GM21526 (cell line): ENCODE data around the gene TMEM123.
A peak's percentile ranks its signal among the peaks of the same experiment; 100 is the strongest.
"Not testable (repeated sequence)": the region's sequence is repeated elsewhere in the genome, so short reads cannot be mapped to it uniquely, and the experiment has no call there.

Source experiments
- ATAC-seq: cut with Tn5 transposase; IDR thresholded peaks from one replicate; pipeline ENCODE4 v1.9.1; 2021; ENCODE audit warnings: moderate library complexity; ENCODE audit not compliant: unreplicated experiment, low FRiP score

TMEM123 gene

GRCh38 chr11:102451041-102451680 is 1.4 kb downstream of the TMEM123 start:
- no peak for ATAC-seq

- no peak for ATAC-seq
Observed at GRCh38 chr11:102449651-102450570, 2.7 kb downstream of the TMEM123 start.

- ATAC-seq, result no peak
Observed at GRCh38 chr11:102448869-102449224, 3.7 kb downstream of the TMEM123 start.

GRCh38 chr11:102447941-102448868 is 4.4 kb downstream of the TMEM123 start:
- ATAC-seq, result no peak

GRCh38 chr11:102447193-102447592 is 5.4 kb downstream of the TMEM123 start:
- no peak for ATAC-seq

- ATAC-seq, result no peak
Observed at GRCh38 chr11:102446606-102447005, 6.0 kb downstream of the TMEM123 start.

GRCh38 chr11:102444693-102445092 is 7.9 kb downstream of the TMEM123 start:
- not testable (repeated sequence) for ATAC-seq

GRCh38 chr11:102444142-102444541 is 8.4 kb downstream of the TMEM123 start:
- ATAC-seq, result not testable (repeated sequence)

- not testable (repeated sequence) for ATAC-seq
Observed at GRCh38 chr11:102439063-102439363, 13.6 kb downstream of the TMEM123 start.

GRCh38 chr11:102438311-102439062 is 14.1 kb downstream of the TMEM123 start:
- ATAC-seq, result no peak

GRCh38 chr11:102437727-102438126 is 14.8 kb downstream of the TMEM123 start:
- ATAC-seq, result no peak

- no peak for ATAC-seq
Observed at GRCh38 chr11:102436976-102437375, 15.6 kb downstream of the TMEM123 start.

GRCh38 chr11:102436561-102436960 is 16.0 kb downstream of the TMEM123 start:
- no peak for ATAC-seq

GRCh38 chr11:102435688-102436087 is 16.9 kb downstream of the TMEM123 start:
- no peak for ATAC-seq

- not testable (repeated sequence) for ATAC-seq
Observed at GRCh38 chr11:102433571-102433970, 19.0 kb downstream of the TMEM123 start.

GRCh38 chr11:102432560-102432959 is 20.0 kb downstream of the TMEM123 start:
- ATAC-seq, result not testable (repeated sequence)

GRCh38 chr11:102431404-102431803 is 21.2 kb downstream of the TMEM123 start:
- no peak for ATAC-seq

GRCh38 chr11:102430158-102430836 is 22.3 kb downstream of the TMEM123 start:
- ATAC-seq, result peak; percentile 88

- ATAC-seq, result no peak
Observed at GRCh38 chr11:102429691-102430090, 22.9 kb downstream of the TMEM123 start.

- no peak for ATAC-seq
Observed at GRCh38 chr11:102429226-102429625, 23.3 kb downstream of the TMEM123 start.
